ENCODE data around the gene TMEM184A. TPM values are rescaled to one million over a fixed set of nuclear protein-coding genes. Genes with fewer than 3 reads are reported as not detected.

Gene TMEM184A
- total RNA-seq, 2 donors from 2014 or later = 4.6 to 5.1 TPM

DNA sequence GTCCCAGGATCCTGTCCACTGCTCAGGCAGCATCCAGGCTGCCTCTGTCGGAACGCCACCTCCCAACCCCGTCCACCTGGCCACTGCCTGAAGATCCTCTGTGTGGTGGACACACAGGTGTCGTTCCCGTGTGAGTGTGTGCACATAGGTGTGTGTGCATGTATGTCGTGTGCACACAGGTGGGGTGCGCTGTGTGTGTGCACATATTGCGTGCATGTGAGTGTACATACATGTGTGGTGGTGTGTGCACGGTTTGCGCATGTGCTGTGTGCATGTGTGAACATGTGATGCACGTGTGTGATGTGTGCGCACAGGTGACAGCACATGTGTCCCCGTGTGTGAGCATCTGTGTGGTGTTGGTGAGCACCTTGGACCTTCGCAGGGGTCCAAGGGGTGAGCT, 7.1 kb downstream of the TMEM184A start:
- 90% methylated on average over 13 to 14 of the region's 14 CpGs for WGBS, 2 experiments (ENCODE audit: insufficient coverage in 1 of 2, insufficient read length in 1 of 2)
- no peak overlapping the region for H3K27ac Mint-ChIP-seq

GRCh38 chr7:1548438-1548831, 7.6 kb downstream of the TMEM184A start:
- H3K4me1 ChIP-seq (ENCODE audit: control insufficient read depth, insufficient read depth, low read length) = no peaks in the 10 kb centered on the region
- H3K36me3 Mint-ChIP-seq (ENCODE audit: low read depth) = no peaks in the 10 kb centered on the region
- H3K27ac ChIP-seq (ENCODE audit: low read depth, low read length) = no peak overlapping the region
- TF ChIP-seq CTCF (conservative IDR thresholded peaks at IDR 0.05) = peak; percentile 46
- no peak overlapping the region for H3K9ac ChIP-seq (ENCODE audit: extremely low read depth, low read length, poor library complexity, severe bottlenecking)
- H3K9me3 ChIP-seq (ENCODE audit: control insufficient read depth, low read length) = no peaks in the 10 kb centered on the region
- H3K27ac Mint-ChIP-seq = peak overlapping the region; percentile 44
- H3K4me1 Mint-ChIP-seq = no peaks in the 10 kb centered on the region
- no peaks in the 10 kb centered on the region for H3K27me3 Mint-ChIP-seq (ENCODE audit: insufficient read depth)
- H3K4me3 ChIP-seq (ENCODE audit: low read length) = no peak overlapping the region
- H3K9me3 Mint-ChIP-seq = no peaks in the 10 kb centered on the region
- no peak overlapping the region for H3K4me3 Mint-ChIP-seq
- no peaks in the 10 kb centered on the region for H3K27me3 ChIP-seq (ENCODE audit: control insufficient read depth, insufficient read depth, low read length, poor library complexity, severe bottlenecking)
- WGBS, 2 experiments (ENCODE audit: insufficient coverage in 1 of 2, insufficient read length in 1 of 2) = 87 to 96% methylated on average over 14 to 17 of the region's 17 CpGs
- no peak for DNase-seq
- no peaks in the 10 kb centered on the region for H3K36me3 ChIP-seq (ENCODE audit: control insufficient read depth, insufficient read depth, low read length)

More for the DNA sequence above, 7.1 kb downstream of the TMEM184A start:
- H3K9me3 Mint-ChIP-seq = no peaks in the 10 kb centered on the region
- Histone ChIP-seq H3K9me3 (ENCODE audit: control insufficient read depth, low read length) (no peaks in the 10 kb centered on the region), H3K4me3 (ENCODE audit: low read length) (no peak overlapping the region), H3K36me3 (ENCODE audit: control insufficient read depth, insufficient read depth, low read length) (no peaks in the 10 kb centered on the region), H3K27me3 (ENCODE audit: control insufficient read depth, insufficient read depth, low read length, poor library complexity, severe bottlenecking) (no peaks in the 10 kb centered on the region), H3K27ac (ENCODE audit: low read depth, low read length) (no peak overlapping the region), H3K9ac (ENCODE audit: extremely low read depth, low read length, poor library complexity, severe bottlenecking) (no peak overlapping the region), H3K4me1 (ENCODE audit: control insufficient read depth, insufficient read depth, low read length) (no peaks in the 10 kb centered on the region)
- no peak overlapping the region for H3K4me3 Mint-ChIP-seq
- no peaks in the 10 kb centered on the region for H3K27me3 Mint-ChIP-seq (ENCODE audit: insufficient read depth)
- TF ChIP-seq CTCF (conservative IDR thresholded peaks at IDR 0.05) = no peak
- H3K4me1 Mint-ChIP-seq = no peaks in the 10 kb centered on the region
- peak; percentile 46 for DNase-seq
- no peaks in the 10 kb centered on the region for H3K36me3 Mint-ChIP-seq (ENCODE audit: low read depth)

DNA sequence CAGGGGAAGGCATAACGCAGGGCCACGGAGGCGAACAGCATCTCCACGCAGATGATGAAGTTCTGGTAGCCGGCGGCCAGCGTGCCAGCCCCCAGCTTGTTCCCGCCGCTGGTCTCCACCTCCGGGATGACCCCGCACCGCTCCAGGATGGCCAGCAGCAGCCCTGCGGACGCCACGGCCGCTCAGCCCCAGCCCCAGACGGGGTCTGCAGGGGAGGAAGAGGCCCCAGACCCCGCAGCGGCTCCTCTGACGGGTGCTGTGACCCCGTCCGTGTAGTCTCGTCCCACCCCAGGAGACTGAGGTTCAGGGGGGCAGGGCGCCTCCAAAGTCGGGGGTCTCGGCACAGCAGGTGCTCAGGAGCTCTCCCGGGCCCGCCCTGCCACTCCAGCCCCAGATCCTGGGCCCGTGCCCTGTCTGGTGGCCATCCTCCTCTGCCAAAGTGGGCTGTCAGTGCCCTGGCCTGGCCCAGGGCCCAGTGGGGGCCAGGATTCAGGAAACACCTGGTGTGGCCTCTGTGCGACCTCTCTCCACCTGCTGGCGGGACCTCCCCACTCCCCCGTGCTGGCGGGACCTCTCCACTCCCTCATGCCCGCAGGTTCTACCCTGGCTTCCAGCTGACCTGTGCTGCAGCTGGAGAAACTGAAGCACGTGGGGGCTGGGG, 8.1 kb downstream of the TMEM184A start:
- H3K27ac Mint-ChIP-seq = peak overlapping the region; percentile 44
- WGBS, 2 experiments (ENCODE audit: insufficient coverage in 1 of 2, insufficient read length in 1 of 2) = 90 to 95% methylated on average over 21 to 35 of the region's 35 CpGs
- no peaks in the 10 kb centered on the region for H3K9me3 Mint-ChIP-seq
- no peak overlapping the region for H3K4me3 Mint-ChIP-seq
- no peaks in the 10 kb centered on the region for H3K36me3 Mint-ChIP-seq (ENCODE audit: low read depth)
- Histone ChIP-seq H3K4me1 (ENCODE audit: control insufficient read depth, insufficient read depth, low read length) (no peaks in the 10 kb centered on the region), H3K27ac (ENCODE audit: low read depth, low read length) (no peak overlapping the region), H3K4me3 (ENCODE audit: low read length) (no peak overlapping the region), H3K9ac (ENCODE audit: extremely low read depth, low read length, poor library complexity, severe bottlenecking) (no peak overlapping the region), H3K36me3 (ENCODE audit: control insufficient read depth, insufficient read depth, low read length) (no peaks in the 10 kb centered on the region), H3K27me3 (ENCODE audit: control insufficient read depth, insufficient read depth, low read length, poor library complexity, severe bottlenecking) (no peaks in the 10 kb centered on the region), H3K9me3 (ENCODE audit: control insufficient read depth, low read length) (no peaks in the 10 kb centered on the region)
- H3K4me1 Mint-ChIP-seq = no peaks in the 10 kb centered on the region
- no peak for TF ChIP-seq CTCF (conservative IDR thresholded peaks at IDR 0.05)
- no peak for DNase-seq
- no peaks in the 10 kb centered on the region for H3K27me3 Mint-ChIP-seq (ENCODE audit: insufficient read depth)
